ENCODE data around the gene PLA2G4D. TPM values are rescaled to one million over a fixed set of nuclear protein-coding genes. Genes with fewer than 3 reads are reported as not detected.

Gene PLA2G4D
- total RNA-seq, 1 donor, result not detected

DNA sequence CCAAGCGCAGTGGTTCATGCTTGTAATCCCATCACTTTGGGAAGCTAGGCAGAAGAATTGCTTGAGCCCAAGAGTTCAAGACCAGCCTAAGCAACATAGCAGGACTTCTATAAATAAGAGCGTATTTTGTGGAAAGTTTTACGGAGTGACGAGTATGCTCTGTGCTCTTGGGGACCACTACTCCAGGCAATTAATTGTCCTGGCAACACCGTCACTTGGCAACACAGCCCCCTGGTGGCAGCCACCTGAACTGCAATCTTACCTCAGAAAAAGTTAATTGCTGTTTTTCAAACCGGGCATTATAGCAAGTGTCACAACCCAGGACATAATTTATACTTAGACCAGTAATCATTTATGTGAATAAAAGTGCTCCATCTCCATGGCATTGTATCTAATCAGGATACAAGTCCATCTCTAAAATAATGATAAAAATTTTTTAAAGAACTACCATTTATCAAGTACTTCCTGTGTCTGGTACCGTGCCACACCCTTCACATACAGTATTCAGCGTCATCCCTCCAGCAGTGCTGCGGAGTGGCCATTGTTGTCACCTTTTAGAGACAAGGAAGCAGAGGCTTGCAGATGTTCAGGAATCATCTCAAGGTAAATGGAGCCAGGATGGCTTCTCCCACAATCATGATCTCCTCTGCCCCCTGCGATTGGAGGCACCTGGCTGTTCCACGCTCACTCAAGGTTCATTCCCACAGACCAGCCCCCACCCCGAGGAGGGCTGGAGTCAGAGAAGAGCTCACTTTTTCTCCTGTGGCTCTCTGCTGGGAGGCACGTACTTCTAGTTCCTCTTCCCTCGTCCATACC lies 34.5 kb downstream of the PLA2G4D start:
- TF ChIP-seq, protein P1, sequence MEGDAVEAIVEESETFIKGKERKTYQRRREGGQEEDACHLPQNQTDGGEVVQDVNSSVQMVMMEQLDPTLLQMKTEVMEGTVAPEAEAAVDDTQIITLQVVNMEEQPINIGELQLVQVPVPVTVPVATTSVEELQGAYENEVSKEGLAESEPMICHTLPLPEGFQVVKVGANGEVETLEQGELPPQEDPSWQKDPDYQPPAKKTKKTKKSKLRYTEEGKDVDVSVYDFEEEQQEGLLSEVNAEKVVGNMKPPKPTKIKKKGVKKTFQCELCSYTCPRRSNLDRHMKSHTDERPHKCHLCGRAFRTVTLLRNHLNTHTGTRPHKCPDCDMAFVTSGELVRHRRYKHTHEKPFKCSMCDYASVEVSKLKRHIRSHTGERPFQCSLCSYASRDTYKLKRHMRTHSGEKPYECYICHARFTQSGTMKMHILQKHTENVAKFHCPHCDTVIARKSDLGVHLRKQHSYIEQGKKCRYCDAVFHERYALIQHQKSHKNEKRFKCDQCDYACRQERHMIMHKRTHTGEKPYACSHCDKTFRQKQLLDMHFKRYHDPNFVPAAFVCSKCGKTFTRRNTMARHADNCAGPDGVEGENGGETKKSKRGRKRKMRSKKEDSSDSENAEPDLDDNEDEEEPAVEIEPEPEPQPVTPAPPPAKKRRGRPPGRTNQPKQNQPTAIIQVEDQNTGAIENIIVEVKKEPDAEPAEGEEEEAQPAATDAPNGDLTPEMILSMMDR (IDR thresholded peaks at IDR 0.05; ENCODE audit: insufficient read depth, low read length), result peak; percentile 89
- no peak overlapping the region for H3K4me3 ChIP-seq (ENCODE audit: low read depth, low read length)
- DNase-seq (ENCODE audit: low read depth), result peak; percentile 48

- TF ChIP-seq, protein P1 (IDR thresholded peaks at IDR 0.05; ENCODE audit: insufficient read depth, low read length), result no peak
- H3K4me3 ChIP-seq (ENCODE audit: low read depth, low read length), result no peak overlapping the region
- no peak for DNase-seq (ENCODE audit: low read depth)
These were observed 35.6 kb downstream of the PLA2G4D start for GRCh38 chr15:42058791-42059190.

- TF ChIP-seq, protein P1 (IDR thresholded peaks at IDR 0.05; ENCODE audit: insufficient read depth, low read length), result no peak
- no peak overlapping the region for H3K4me3 ChIP-seq (ENCODE audit: low read depth, low read length)
- DNase-seq (ENCODE audit: low read depth), result no peak
These were observed 36.3 kb downstream of the PLA2G4D start for GRCh38 chr15:42057799-42058646.

DNA sequence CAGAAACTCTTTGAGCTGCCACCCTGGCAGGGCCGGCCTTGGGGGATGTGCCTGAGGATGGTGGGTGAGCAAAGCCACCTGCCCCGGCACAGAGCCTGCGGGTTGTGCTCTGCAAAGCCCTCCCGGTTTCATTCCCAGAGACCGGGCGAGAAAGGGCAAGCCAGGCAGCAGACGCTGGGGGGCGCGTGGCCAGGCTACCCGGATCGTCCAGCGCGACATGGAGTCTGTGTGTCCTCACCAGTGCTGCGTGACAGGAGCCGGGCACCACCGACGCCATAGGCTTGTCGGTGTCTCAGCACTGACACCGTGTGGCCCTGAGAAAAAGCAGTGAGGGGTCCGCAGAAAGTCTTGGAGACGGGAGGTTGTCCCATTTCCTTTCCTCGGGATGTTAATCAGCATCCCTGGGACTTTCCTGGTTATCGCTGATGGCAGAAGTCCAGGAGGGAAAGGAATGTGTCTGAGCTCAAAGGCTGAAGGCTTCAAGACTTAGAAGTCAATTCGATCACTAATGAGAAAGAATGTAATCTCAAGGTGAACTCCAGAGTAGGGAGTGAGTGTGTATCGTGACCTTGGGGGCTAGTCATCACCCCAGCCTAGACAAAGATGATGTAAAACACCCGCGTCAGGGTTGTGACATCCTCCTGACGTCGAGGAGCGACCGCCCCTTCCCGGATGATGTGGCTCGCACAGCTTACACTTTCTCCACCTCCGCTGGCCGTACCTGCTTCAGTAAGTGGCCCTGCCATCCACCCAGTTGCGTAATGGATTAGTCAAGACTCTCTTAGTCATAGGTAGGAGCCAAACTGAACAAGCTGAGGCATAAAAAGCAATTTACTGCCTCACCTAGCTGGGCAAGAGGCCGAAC lies 37.2 kb downstream of the PLA2G4D start:
- DNase-seq (ENCODE audit: low read depth), result peak; percentile 71
- TF ChIP-seq, protein P1 (IDR thresholded peaks at IDR 0.05; ENCODE audit: insufficient read depth, low read length), result peak; percentile 53
- peak overlapping the region; percentile 42 for H3K4me3 ChIP-seq (ENCODE audit: low read depth, low read length)

GRCh38 chr15:42053914-42054313 lies 40.4 kb downstream of the PLA2G4D start:
- H3K4me3 ChIP-seq (ENCODE audit: low read depth, low read length), result no peak overlapping the region
- no peak for DNase-seq (ENCODE audit: low read depth)
- TF ChIP-seq, protein P1 (IDR thresholded peaks at IDR 0.05; ENCODE audit: insufficient read depth, low read length), result no peak

DNA sequence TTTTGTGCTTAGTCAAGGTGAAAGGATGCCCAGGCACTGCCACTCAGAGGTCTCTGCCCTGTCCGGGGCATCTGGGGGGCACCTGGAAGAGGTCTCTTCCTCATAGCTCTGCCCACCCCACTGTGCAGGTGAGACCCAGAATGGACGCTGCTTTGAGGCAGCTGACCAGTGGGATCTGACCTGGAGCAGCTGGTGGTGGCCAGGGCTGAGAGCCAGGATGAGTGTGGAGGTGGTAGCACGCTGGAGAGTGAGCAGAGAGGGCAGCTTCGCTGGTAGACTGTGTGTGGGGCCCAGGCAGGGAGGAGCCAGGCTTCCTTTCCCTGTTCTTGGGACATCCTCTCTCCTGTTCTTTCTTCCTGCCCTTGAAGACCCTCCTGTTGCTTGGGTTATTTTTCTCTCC lies 41.4 kb downstream of the PLA2G4D start:
- TF ChIP-seq, protein P1 (IDR thresholded peaks at IDR 0.05; ENCODE audit: insufficient read depth, low read length), result no peak
- DNase-seq (ENCODE audit: low read depth), result no peak
- no peak overlapping the region for H3K4me3 ChIP-seq (ENCODE audit: low read depth, low read length)
